SHP77 (cell line): ENCODE measurements around the gene CYP2J2.
A peak's percentile ranks its signal among the peaks of the same experiment; 100 is the strongest.
"Not testable (repeated sequence)": the region's sequence is repeated elsewhere in the genome, so short reads cannot be mapped to it uniquely, and the experiment has no call there.

ENCODE experiments used
- DNase-seq, 2 experiments: peaks; one replicate each; lab custom pipeline; 2025; lab: John Stamatoyannopoulos, UW

The CYP2J2 gene

DNA sequence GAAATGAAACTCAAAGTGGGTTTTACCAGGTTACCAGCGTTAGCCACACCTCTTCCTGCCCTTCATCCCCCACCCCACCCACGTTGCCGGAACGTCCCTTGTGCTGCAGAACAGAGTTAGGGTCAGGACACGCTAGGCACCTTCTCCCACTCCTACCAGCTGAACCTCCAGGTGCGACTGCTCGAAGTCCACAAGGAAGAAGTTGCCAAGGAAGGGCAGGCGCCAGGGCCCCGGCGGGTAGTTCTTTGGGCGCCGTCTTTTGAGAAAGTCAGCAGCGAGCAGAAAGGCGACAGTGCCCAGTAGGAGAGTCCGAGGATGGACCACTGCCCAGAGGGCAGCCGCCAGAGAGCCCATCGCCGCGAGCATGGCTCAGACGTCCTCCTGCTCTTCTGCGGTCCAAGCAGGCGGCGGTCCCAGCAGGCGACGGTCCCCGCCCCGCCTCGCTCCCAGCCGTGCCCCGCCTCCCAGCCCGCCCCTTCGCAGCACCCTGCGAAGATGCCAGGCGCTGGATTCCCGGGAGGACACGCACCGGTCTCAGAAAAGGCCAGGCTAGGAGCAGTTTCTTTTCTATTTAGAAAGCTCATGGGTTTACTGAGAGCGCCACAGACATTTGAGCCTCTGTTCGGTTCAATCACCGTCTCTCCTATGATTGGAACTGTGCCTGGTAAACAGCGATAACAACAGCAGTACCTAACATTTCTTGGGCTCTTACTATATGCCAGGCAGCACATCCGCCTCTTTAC lies at the start of gene CYP2J2:
Gene CYP2J2, minus strand, starts transcription at position 393 of the 743 bp plus-strand sequence. Its CDS starts 27 bp downstream, at position 366.
- DNase-seq: peak; percentile 37 to 59

GRCh38 chr1:59973719-59974118 lies 47.1 kb upstream of the CYP2J2 start:
- DNase-seq: no peak

- peak; percentile 79 to 89 for DNase-seq
Observed at GRCh38 chr1:59972216-59972927, 45.8 kb upstream of the CYP2J2 start.

DNA sequence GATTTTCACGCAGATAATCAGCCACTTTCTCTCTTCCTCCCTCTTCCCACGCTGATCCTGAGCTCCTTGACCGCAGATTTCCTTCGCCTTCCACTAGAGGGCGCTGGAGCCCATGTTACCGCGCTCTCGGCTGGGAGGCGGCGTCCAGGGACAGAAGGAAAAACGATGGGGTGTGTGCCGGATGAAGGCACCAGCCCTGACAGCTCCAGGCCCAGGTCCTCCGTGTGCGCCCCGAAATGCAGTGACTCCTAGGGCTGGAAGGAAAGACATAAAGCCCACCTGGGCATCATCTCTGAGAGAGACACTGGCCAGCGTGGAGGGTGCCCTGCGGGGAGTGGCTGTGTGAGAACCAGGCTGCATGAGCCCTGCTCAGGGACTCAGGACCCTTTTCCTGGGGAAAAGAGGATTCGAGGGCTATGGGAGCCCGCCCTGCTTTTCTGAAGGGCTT lies 44.9 kb upstream of the CYP2J2 start:
- peak; percentile 71 to 72 for DNase-seq

GRCh38 chr1:59969542-59970175 lies 43.1 kb upstream of the CYP2J2 start:
- DNase-seq: not testable (repeated sequence)

DNA sequence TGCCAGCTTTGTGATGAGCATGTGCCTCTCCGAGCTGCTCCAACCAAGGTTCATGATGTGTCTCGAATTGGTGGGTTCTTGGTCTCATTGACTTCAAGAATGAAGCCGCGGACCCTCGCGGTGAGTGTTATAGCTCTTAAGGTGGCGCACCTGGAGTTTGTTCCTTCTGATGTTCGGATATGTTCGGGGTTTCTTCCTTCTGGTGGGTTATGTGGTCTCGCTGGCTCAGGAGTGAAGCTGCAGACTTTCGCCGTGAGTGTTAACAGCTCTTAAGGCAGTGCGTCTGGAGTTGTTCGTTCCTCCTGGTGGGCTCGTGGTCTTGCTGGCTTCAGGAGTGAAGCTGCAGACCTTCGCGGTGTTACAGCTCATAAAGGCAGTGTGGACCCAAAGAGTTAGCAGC lies 42.2 kb upstream of the CYP2J2 start:
- not testable (repeated sequence) for DNase-seq

DNA sequence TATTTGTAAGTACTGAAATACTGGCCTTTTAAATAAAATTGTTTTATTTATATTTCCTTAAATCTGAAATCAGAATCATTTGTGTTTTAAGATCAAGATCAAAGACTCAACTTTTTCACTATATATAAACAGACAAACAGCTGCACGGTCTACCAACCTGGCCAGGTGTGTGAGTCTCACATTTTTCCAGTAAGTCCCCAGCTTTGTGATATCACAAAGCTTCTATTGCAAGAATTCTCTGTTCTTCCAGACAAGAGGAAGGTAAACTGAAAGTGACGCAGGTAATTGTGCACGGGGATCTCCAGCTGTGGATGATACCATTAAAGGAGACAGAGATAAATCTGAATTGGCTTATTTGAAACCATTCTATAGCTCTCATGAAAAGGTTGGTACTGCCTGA lies 41.2 kb upstream of the CYP2J2 start:
- DNase-seq: no peak

DNA sequence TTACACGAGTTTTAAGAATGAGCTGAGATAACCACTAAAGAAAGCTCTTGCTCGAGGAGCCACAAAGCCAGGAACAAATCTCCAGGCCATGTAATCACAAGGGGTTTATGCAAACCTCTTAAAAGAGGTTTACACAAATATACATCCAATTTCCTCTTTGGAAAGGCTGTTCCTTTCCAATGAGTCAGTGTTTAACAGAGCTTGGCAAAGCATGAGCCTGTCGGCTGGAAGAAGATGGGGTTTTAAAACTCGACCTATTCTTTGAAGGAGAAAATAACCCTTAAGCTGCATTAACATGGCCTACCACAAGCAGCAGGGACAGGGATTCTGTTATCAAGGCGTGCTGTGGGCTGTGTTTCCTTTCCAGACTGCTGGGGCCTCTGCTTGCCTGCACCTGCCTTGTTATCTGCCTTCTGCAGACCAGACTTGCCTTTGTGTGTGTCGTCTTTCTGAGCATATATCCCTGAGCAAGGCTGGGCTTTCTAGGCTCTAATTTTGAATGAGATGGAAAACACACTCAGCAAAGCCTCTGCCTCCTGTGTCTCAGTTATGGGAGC lies 40.6 kb upstream of the CYP2J2 start:
- DNase-seq: peak; percentile 61 to 73

- DNase-seq: no peak
Observed at GRCh38 chr1:59952065-59952464, 25.5 kb upstream of the CYP2J2 start.

- DNase-seq: no peak
Observed at GRCh38 chr1:59949648-59950047, 23.1 kb upstream of the CYP2J2 start.

DNA sequence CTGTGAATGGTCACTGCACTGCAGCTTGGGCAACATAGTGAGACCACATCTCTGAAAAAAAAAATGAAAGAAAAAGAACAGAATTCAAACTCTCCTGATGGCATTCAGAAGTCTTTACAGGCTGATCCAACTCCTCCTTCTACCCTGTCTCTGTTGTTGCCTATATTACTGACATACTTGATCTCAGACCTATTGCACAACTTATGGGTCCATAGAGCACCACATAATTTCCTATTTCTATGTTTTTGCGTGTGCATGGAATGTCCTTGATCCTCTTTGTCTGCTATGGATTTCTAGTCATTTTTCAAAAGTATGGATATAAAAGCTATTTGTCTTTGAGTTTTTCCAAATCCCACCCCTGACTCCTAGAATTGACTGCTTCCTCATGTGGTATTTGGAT lies 22.4 kb upstream of the CYP2J2 start:
- DNase-seq: no peak

DNA sequence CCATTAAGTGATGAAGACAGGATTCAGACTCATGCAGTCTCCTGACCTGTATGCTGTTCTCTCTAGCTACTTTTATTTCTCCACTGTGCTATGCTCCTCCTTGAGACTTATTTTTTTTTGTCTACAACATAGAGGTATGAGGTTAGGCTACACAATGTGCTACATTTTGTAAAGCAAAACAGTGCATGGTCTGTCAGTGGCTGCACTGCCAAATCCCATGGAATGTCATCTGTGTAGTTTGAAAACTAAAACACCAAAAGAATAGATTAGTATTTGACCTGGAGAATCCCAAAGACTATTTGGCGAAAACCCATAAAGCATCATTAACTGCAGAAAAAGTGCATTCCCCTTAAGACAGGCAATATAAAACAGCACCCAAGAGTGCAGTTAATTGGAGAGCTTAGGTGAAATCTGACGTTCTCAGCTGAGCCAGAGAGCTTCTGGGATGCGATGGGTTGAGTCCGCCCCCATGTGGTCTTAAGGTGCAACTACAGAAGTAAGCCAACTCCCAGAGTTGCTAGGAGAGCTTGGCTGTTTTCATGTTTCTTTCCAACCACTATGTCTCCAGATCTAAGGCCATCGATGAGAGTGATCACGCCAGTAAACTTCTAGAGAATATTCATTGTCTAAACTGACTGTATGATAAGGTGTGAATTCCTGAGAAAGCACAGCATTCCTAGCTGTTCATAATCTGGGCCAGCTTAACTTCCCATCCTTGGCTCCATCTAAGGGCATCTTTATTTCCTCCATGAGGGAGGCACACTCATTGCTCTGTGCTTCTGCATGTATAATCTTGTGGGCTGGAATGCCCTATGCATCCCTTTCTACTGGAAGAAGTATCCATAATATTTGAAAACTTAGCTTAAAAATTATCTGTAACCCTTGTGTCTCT lies 20.7 kb upstream of the CYP2J2 start:
- DNase-seq: peak; percentile 58 to 69

GRCh38 chr1:59945790-59946189 lies 19.2 kb upstream of the CYP2J2 start:
- no peak for DNase-seq

GRCh38 chr1:59939393-59939792 lies 12.8 kb upstream of the CYP2J2 start:
- DNase-seq: no peak

DNA sequence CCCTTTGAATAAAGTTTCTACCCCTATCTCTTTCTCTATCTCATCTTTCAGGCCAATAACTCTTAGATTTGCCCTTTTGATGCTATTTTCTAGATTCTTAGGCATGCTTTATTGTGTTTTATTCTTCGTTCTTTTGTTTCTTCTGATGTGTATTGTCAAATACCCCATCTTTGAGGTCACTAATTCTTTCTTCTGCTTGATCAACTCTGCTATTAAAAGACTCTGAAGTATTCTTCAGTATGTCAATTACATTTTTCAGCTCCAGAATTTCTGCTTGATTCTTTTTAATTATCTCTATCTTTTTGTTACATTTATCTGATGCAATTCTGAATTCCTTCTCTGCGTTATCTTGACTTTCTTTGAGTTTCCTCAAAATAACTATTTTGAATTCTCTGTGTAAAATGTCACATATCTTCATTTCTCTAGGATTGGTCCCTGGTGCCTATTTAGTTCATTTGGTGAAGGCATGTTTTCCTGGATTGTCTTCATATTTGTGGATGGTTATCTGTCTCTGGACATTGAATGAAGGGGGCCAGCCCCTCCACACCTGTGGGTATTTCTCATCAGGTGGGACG lies 11.2 kb upstream of the CYP2J2 start:
- no peak for DNase-seq

DNA sequence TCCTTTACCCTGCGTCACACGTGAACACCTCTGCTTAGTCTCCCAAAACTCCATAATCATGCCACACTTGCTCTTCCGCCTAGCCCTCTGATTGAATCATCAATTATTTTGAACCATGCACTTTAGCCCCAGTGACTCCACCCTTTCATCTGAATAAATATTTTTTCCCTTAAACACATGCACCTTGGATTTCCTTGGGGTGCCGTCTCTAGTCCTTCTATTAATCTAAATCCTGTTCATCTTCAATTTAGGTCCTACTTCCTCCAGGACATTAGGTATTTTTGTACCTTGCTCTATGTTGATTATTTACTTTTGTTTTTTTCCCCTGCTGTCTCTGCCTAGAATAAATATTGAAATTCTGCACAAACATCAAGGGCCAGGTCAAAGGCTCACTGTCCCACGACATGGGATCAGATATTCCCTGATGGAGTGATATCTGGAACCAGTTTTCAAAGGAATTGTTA lies 9.8 kb upstream of the CYP2J2 start:
- DNase-seq: no peak

DNA sequence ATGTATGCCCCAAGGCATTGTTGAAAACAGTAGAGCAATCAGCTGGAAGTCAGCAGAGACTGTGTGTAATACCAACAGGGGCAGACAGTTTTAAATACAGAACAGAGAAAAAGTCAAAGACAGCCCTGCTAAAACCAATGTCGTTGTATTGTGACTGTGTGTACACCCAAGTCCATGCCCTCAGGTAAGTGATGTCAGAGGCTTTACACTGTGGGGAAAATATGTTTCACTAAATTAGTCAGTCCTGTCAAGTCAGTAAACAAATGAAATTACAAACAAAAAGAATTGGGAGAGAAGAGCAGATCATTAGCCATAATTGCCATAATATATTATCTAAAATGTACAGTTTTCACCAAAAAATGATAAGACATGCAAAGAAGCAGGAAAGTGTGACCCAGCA lies 2.4 kb upstream of the CYP2J2 start:
- DNase-seq: no peak

DNA sequence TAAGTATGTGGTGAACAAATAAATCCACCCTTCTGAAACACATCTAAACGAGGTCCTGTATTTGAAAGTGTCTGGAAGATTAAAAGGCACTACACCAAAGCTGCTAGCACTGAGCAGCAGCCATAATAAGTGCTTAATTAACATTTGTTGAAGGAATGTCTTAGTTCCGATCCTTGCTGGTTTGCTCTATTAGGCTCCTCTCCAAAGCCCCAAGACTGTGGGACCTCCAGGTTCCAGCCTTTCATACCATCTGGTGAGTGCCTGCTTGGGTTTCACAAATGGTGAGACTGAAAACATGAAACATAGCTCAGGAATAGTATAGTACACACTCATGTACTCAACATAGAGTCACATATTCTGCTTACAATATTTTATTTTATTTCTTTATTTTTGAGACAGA lies 640 bp upstream of the CYP2J2 start:
- DNase-seq: no peak

GRCh38 chr1:59924653-59925052 lies 1.9 kb downstream of the CYP2J2 start:
- no peak for DNase-seq

DNA sequence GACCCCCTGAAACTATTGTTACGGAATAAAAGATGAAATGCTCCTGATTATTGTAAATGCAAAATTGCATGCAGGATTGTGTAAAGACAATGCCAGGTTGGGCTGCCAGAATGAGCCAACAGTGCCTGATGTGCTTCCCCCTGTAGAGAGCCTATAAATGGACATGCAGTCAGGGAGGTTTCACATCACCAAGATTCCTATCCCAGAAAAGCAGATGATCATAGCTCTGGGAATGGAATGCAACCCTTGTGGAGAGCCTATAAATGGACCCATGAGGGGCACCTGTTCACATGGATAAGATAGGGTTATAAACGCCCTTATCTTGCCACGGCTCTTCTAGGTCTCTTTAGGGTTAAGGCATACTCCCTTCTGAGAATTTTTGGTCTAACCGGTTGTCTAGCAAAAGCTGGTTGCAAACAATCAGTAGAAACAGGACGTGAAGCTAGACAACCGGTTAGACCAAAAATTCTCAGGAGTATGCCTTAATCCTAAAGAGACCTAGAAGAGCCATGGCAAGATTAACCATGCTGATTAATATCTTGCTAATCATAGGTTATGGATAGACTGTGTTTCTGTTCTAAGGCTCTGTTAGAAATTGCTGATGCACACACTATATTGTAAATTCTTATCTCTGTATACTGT lies 5.2 kb downstream of the CYP2J2 start:
- DNase-seq: not testable (repeated sequence)

DNA sequence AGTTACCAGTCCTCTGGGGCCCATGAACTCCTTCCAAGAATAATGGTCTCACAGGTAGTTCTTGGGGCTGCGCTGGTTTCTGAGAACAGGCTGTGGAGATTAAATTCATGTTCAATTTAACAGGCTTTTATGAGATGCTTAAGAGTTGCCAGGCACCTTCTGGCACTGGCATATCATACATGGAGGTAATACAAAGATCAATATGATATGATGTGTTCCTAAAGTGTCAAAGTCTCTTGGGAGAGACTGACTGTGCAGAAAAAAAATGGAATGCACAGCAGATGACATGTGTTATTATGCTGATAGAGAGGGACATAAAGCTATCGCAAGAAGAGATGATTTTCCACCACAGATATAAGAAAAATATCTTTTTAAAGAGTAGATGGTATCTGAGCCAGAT lies 6.8 kb downstream of the CYP2J2 start:
- DNase-seq: no peak
